ENCODE measurements around the gene NHS.

GRCh38 chrX:17758382-17758781 is 383.4 kb downstream of the NHS start:
- TF ChIP-seq CTCF (IDR thresholded peaks at IDR 0.05) (no peak), EZH2 (IDR thresholded peaks at IDR 0.05) (no peak)

Data from neural progenitor cell (in vitro differentiated cells).